Astrocyte (in vitro differentiated cells and primary cell): ENCODE results near the gene SCIN. TPM values are rescaled to one million over a fixed set of nuclear protein-coding genes. Genes with fewer than 3 reads are reported as not detected.

Experiments used
- DNase-seq: peaks from one replicate; pipeline ENCODE4 v3.0.0-alpha.2; 2010; ENCODE audit warnings: low read depth
- FAIRE-seq: peaks from 2 replicates; lab custom pipeline; 2011; peaks lifted over from hg19 to GRCh38; lab: Jason Lieb, UNC
- H2AFZ ChIP-seq: 2 replicates; pipeline ENCODE4 v1.6.0; 2012; ENCODE audit warnings: low read depth, low read length, inconsistent platforms
- H3K27ac ChIP-seq: 2 replicates; pipeline ENCODE4 v1.5.1; 2011; ENCODE audit warnings: low read depth, low read length, inconsistent platforms
- H3K27me3 ChIP-seq: 2 replicates; pipeline ENCODE4 v1.6.0; 2011; ENCODE audit warnings: low read length, inconsistent platforms; ENCODE audit not compliant: insufficient read depth
- H3K36me3 ChIP-seq: 2 replicates; pipeline ENCODE4 v1.5.1; 2011; ENCODE audit warnings: low read length, inconsistent platforms; ENCODE audit not compliant: insufficient read depth
- H3K4me1 ChIP-seq: 2 replicates; pipeline ENCODE4 v1.5.1; 2011; ENCODE audit warnings: low read length, inconsistent platforms; ENCODE audit not compliant: insufficient read depth
- H3K4me2 ChIP-seq: 2 replicates; pipeline ENCODE4 v1.6.0; 2012; ENCODE audit warnings: low read length, inconsistent platforms
- H3K4me3 ChIP-seq: 2 replicates; pipeline ENCODE4 v1.5.1; 2011; ENCODE audit warnings: low read depth, mild to moderate bottlenecking, low read length, inconsistent platforms; ENCODE audit not compliant: insufficient read depth
- H3K79me2 ChIP-seq: 2 replicates; pipeline ENCODE4 v1.6.0; 2012; ENCODE audit warnings: mild to moderate bottlenecking, low read length, inconsistent platforms; ENCODE audit not compliant: insufficient read depth
- H3K9ac ChIP-seq: 2 replicates; pipeline ENCODE4 v1.6.0; 2012; ENCODE audit warnings: mild to moderate bottlenecking, low read length, inconsistent platforms
- H3K9me3 ChIP-seq: 2 replicates; pipeline ENCODE4 v1.5.1; 2012; ENCODE audit warnings: low read depth, mild to moderate bottlenecking, low read length, inconsistent platforms; ENCODE audit not compliant: insufficient read depth
- H4K20me1 ChIP-seq: 2 replicates; pipeline ENCODE4 v1.6.0; 2012; ENCODE audit warnings: low read length, inconsistent platforms; ENCODE audit not compliant: insufficient read depth
- H3K27ac Mint-ChIP-seq: one replicate; pipeline ENCODE4 v1.8.0; 2021; ENCODE audit warnings: mild to moderate bottlenecking, mixed read lengths; ENCODE audit not compliant: unreplicated experiment
- H3K27me3 Mint-ChIP-seq: one replicate; pipeline ENCODE4 v1.8.0; 2021; ENCODE audit warnings: low read depth, mixed read lengths; ENCODE audit not compliant: unreplicated experiment
- H3K36me3 Mint-ChIP-seq: one replicate; pipeline ENCODE4 v1.8.0; 2021; ENCODE audit warnings: low read depth, mixed read lengths; ENCODE audit not compliant: unreplicated experiment
- H3K4me1 Mint-ChIP-seq: one replicate; pipeline ENCODE4 v1.8.0; 2021; ENCODE audit warnings: low read depth, mixed read lengths; ENCODE audit not compliant: unreplicated experiment
- H3K4me3 Mint-ChIP-seq: one replicate; pipeline ENCODE4 v1.8.0; 2021; ENCODE audit warnings: mild to moderate bottlenecking, moderate library complexity, mixed read lengths; ENCODE audit not compliant: unreplicated experiment
- H3K9me3 Mint-ChIP-seq: one replicate; pipeline ENCODE4 v1.8.0; 2021; ENCODE audit warnings: mild to moderate bottlenecking, mixed read lengths; ENCODE audit not compliant: unreplicated experiment
- CTCF ChIP-seq: IDR thresholded peaks from 2 replicates; pipeline ENCODE4 v1.5.1; 2011; ENCODE audit warnings: low read depth, mild to moderate bottlenecking, inconsistent platforms, low read length, moderate library complexity; ENCODE audit not compliant: insufficient read depth
- EZH2 ChIP-seq: IDR thresholded peaks from 2 replicates; pipeline ENCODE4 v1.6.1; 2012; ENCODE audit warnings: mild to moderate bottlenecking, low read length, inconsistent platforms; ENCODE audit not compliant: insufficient read depth
- total RNA-seq: library from RNA; stranded (reverse); gene quantifications from 2 replicates; pipeline ENCODE4 v1.2.1, GENCODE V29; 2021

Gene SCIN
- total RNA-seq, 1 donor from 2014 or later: 0.27 TPM

GRCh38 chr7:12582362-12582761 lies 11.8 kb downstream of the SCIN start:
- no peak overlapping the region for H3K27ac ChIP-seq
- no peak overlapping the region for H2AFZ ChIP-seq
- H3K9ac ChIP-seq: no peak overlapping the region
- DNase-seq (no peak), FAIRE-seq (no peak)
- H3K9me3 Mint-ChIP-seq: no peaks in the 10 kb centered on the region
- H3K79me2 ChIP-seq: no peaks in the 10 kb centered on the region
- TF ChIP-seq EZH2: no peak
- no peak for TF ChIP-seq CTCF
- no peaks in the 10 kb centered on the region for H3K4me1 ChIP-seq
- no peaks in the 10 kb centered on the region for H3K27me3 ChIP-seq
- no peak overlapping the region for H3K4me3 Mint-ChIP-seq
- H3K9me3 ChIP-seq: no peaks in the 10 kb centered on the region
- H3K36me3 ChIP-seq: no peaks in the 10 kb centered on the region
- no peak overlapping the region for H3K4me2 ChIP-seq
- no peak overlapping the region for H3K27ac Mint-ChIP-seq
- no peaks in the 10 kb centered on the region for H4K20me1 ChIP-seq
- no peaks in the 10 kb centered on the region for H3K36me3 Mint-ChIP-seq
- no peaks in the 10 kb centered on the region for H3K27me3 Mint-ChIP-seq
- H3K4me1 Mint-ChIP-seq: peaks cover 24% of the 10 kb centered on the region
- H3K4me3 ChIP-seq: no peak overlapping the region

- Histone ChIP-seq H3K4me3 (no peak overlapping the region), H3K9ac (no peak overlapping the region), H3K4me2 (no peak overlapping the region), H3K9me3 (no peaks in the 10 kb centered on the region), H3K27me3 (no peaks in the 10 kb centered on the region), H3K79me2 (no peaks in the 10 kb centered on the region), H2AFZ (no peak overlapping the region), H3K36me3 (no peaks in the 10 kb centered on the region), H3K4me1 (no peaks in the 10 kb centered on the region), H3K27ac (no peak overlapping the region), H4K20me1 (no peaks in the 10 kb centered on the region)
- Mint-ChIP-seq H3K27me3 (no peaks in the 10 kb centered on the region), H3K4me1 (peaks cover 24% of the 10 kb centered on the region), H3K4me3 (no peak overlapping the region), H3K27ac (no peak overlapping the region), H3K36me3 (no peaks in the 10 kb centered on the region), H3K9me3 (no peaks in the 10 kb centered on the region)
- no peak for TF ChIP-seq EZH2
- no peak for TF ChIP-seq CTCF
- FAIRE-seq (no peak), DNase-seq (no peak)
These were observed 12.7 kb downstream of the SCIN start for GRCh38 chr7:12583176-12583575.

- DNase-seq (no peak), FAIRE-seq (no peak)
- Histone ChIP-seq H3K36me3 (no peaks in the 10 kb centered on the region), H3K4me3 (no peak overlapping the region), H3K4me1 (no peaks in the 10 kb centered on the region), H3K4me2 (no peak overlapping the region), H3K9me3 (no peaks in the 10 kb centered on the region), H3K9ac (no peak overlapping the region), H3K27me3 (no peaks in the 10 kb centered on the region), H2AFZ (no peak overlapping the region), H3K27ac (no peak overlapping the region), H4K20me1 (no peaks in the 10 kb centered on the region), H3K79me2 (no peaks in the 10 kb centered on the region)
- TF ChIP-seq CTCF: no peak
- no peak for TF ChIP-seq EZH2
- H3K27ac Mint-ChIP-seq: no peak overlapping the region
- H3K27me3 Mint-ChIP-seq: no peaks in the 10 kb centered on the region
- no peaks in the 10 kb centered on the region for H3K36me3 Mint-ChIP-seq
- peaks cover 24% of the 10 kb centered on the region for H3K4me1 Mint-ChIP-seq
- H3K4me3 Mint-ChIP-seq: no peak overlapping the region
- H3K9me3 Mint-ChIP-seq: no peaks in the 10 kb centered on the region
These were observed 13.4 kb downstream of the SCIN start for GRCh38 chr7:12583922-12584321.
